Measurements from ENCODE around the gene KRT6C.
"Not testable (repeated sequence)": the region's sequence is repeated elsewhere in the genome, so short reads cannot be mapped to it uniquely, and the experiment has no call there.

Gene KRT6C

GRCh38 chr12:52473768-52474167 is at the start of gene KRT6C:
TSS of gene KRT6C (minus strand) at chr12:52473805. CDS start at chr12:52473737, 68 bp downstream.
- DNase-seq, result no peak

GRCh38 chr12:52522346-52523011 is 48.9 kb upstream of the KRT6C start:
- no peak for DNase-seq

GRCh38 chr12:52521568-52522266 is 48.1 kb upstream of the KRT6C start:
- no peak for DNase-seq

- no peak for DNase-seq
Measured at GRCh38 chr12:52521175-52521567, 47.6 kb upstream of the KRT6C start.

GRCh38 chr12:52519826-52520662 is 46.4 kb upstream of the KRT6C start, which contains the start of gene KRT5:
TSS of gene KRT5 (minus strand) at chr12:52520394. CDS start at chr12:52520296, 98 bp downstream.
- DNase-seq, result no peak

- no peak for DNase-seq
Measured at GRCh38 chr12:52519387-52519703, 45.7 kb upstream of the KRT6C start.

GRCh38 chr12:52518574-52519386 is 45.2 kb upstream of the KRT6C start:
- DNase-seq, result no peak

- no peak for DNase-seq
Measured at GRCh38 chr12:52517888-52518287, 44.3 kb upstream of the KRT6C start.

- DNase-seq, result no peak
Measured at GRCh38 chr12:52517005-52517835, 43.6 kb upstream of the KRT6C start.

- no peak for DNase-seq
Measured at GRCh38 chr12:52515927-52516831, 42.6 kb upstream of the KRT6C start.

GRCh38 chr12:52515319-52515646 is 41.7 kb upstream of the KRT6C start:
- DNase-seq, result no peak

- no peak for DNase-seq
Measured at GRCh38 chr12:52514471-52515318, 41.1 kb upstream of the KRT6C start.

GRCh38 chr12:52513736-52514135 is 40.1 kb upstream of the KRT6C start:
- no peak for DNase-seq

- no peak for DNase-seq
Measured at GRCh38 chr12:52508211-52508610, 34.6 kb upstream of the KRT6C start.

- DNase-seq, result no peak
Measured at GRCh38 chr12:52506858-52507715, 33.5 kb upstream of the KRT6C start.

GRCh38 chr12:52502877-52503276 is 29.3 kb upstream of the KRT6C start:
- DNase-seq, result no peak

- no peak for DNase-seq
Measured at GRCh38 chr12:52501490-52501889, 27.9 kb upstream of the KRT6C start.

GRCh38 chr12:52500574-52500973 is 27.0 kb upstream of the KRT6C start:
- not testable (repeated sequence) for DNase-seq

Measured in stimulated activated CD4-positive, alpha-beta T cell treated with anti-CD3 and anti-CD28 coated beads, Interleukin-2, amount 100 ng/mL, for 24 hours (primary cell).